ENCODE results near the gene TIAM2.
A peak's percentile ranks its signal among the peaks of the same experiment; 100 is the strongest.

Gene TIAM2

GRCh38 chr6:154995254-154996015, at the start of gene TIAM2:
TIAM2 (plus strand) TSS chr6:154995315; CDS start chr6:155129224, 133,909 bp downstream.
- Histone ChIP-seq H3K9me3 (ENCODE audit: low read length) (no peaks in the 10 kb centered on the region), H3K79me2 (ENCODE audit: insufficient read depth, low read length) (no peaks in the 10 kb centered on the region), H3F3A (ENCODE audit: insufficient read depth, low read length) (no peaks in the 10 kb centered on the region), H3K27ac (ENCODE audit: low read depth, low read length, poor library complexity, severe bottlenecking) (no peak within 1 kb of the TSS), H3K9me2 (ENCODE audit: low read depth, low read length) (no peaks in the 10 kb centered on the region), H4K20me1 (ENCODE audit: insufficient read depth, low read length) (no peaks in the 10 kb centered on the region), H3K9ac (ENCODE audit: low read length) (peak within 1 kb of the TSS; percentile 22; the same call in 1 of the 2 replicates), H3K4me2 (ENCODE audit: low read length) (peak within 1 kb of the TSS; percentile 71), H3K4me1 (ENCODE audit: insufficient read depth, low read length, severe bottlenecking) (peaks cover 7% of the 10 kb centered on the region), H2AFZ (ENCODE audit: low read length) (no peak within 1 kb of the TSS), H3K36me3 (ENCODE audit: insufficient read depth, low read length) (no peaks in the 10 kb centered on the region), H3K27me3 (ENCODE audit: insufficient read depth, low read length) (no peaks in the 10 kb centered on the region), H3K4me3 (ENCODE audit: low read depth, low read length, poor library complexity, severe bottlenecking) (peak within 1 kb of the TSS; percentile 59)
- TF ChIP-seq CTCF (IDR thresholded peaks at IDR 0.05; ENCODE audit: low read length), result no peak
- TF ChIP-seq EZH2 (IDR thresholded peaks at IDR 0.05; ENCODE audit: borderline replicate concordance, low read length), result no peak

- no peaks in the 10 kb centered on the region for H3K9me3 ChIP-seq (ENCODE audit: low read length)
- no peaks in the 10 kb centered on the region for H3K27me3 ChIP-seq (ENCODE audit: insufficient read depth, low read length)
- no peaks in the 10 kb centered on the region for H4K20me1 ChIP-seq (ENCODE audit: insufficient read depth, low read length)
- peak overlapping the region; percentile 77 for H3K27ac ChIP-seq (ENCODE audit: low read depth, low read length, poor library complexity, severe bottlenecking)
- no peaks in the 10 kb centered on the region for H3F3A ChIP-seq (ENCODE audit: insufficient read depth, low read length)
- no peaks in the 10 kb centered on the region for H3K9me2 ChIP-seq (ENCODE audit: low read depth, low read length)
- H3K79me2 ChIP-seq (ENCODE audit: insufficient read depth, low read length), result no peaks in the 10 kb centered on the region
- TF ChIP-seq EZH2 (IDR thresholded peaks at IDR 0.05; ENCODE audit: borderline replicate concordance, low read length) (no peak), CTCF (IDR thresholded peaks at IDR 0.05; ENCODE audit: low read length) (no peak)
- no peak overlapping the region for H2AFZ ChIP-seq (ENCODE audit: low read length)
- peak overlapping the region; percentile 36 for H3K4me3 ChIP-seq (ENCODE audit: low read depth, low read length, poor library complexity, severe bottlenecking)
- H3K4me1 ChIP-seq (ENCODE audit: insufficient read depth, low read length, severe bottlenecking), result peaks cover 33% of the 10 kb centered on the region
- H3K9ac ChIP-seq (ENCODE audit: low read length), result peak overlapping the region; percentile 31; the same call in 1 of the 2 replicates
- no peaks in the 10 kb centered on the region for H3K36me3 ChIP-seq (ENCODE audit: insufficient read depth, low read length)
- peak overlapping the region; percentile 64 for H3K4me2 ChIP-seq (ENCODE audit: low read length)
These were observed 44.2 kb upstream of the TIAM2 start for GRCh38 chr6:154950979-154951344.

GRCh38 chr6:154951345-154952200, 43.5 kb upstream of the TIAM2 start:
- Histone ChIP-seq H3K27ac (ENCODE audit: low read depth, low read length, poor library complexity, severe bottlenecking) (peak overlapping the region; percentile 77), H3F3A (ENCODE audit: insufficient read depth, low read length) (no peaks in the 10 kb centered on the region), H3K79me2 (ENCODE audit: insufficient read depth, low read length) (no peaks in the 10 kb centered on the region), H3K4me1 (ENCODE audit: insufficient read depth, low read length, severe bottlenecking) (peaks cover 33% of the 10 kb centered on the region), H3K4me2 (ENCODE audit: low read length) (peak overlapping the region; percentile 64), H3K27me3 (ENCODE audit: insufficient read depth, low read length) (no peaks in the 10 kb centered on the region), H3K9ac (ENCODE audit: low read length) (peak overlapping the region; percentile 31; the same call in 1 of the 2 replicates), H3K4me3 (ENCODE audit: low read depth, low read length, poor library complexity, severe bottlenecking) (peak overlapping the region; percentile 36), H3K36me3 (ENCODE audit: insufficient read depth, low read length) (no peaks in the 10 kb centered on the region), H3K9me3 (ENCODE audit: low read length) (no peaks in the 10 kb centered on the region), H2AFZ (ENCODE audit: low read length) (no peak overlapping the region), H3K9me2 (ENCODE audit: low read depth, low read length) (no peaks in the 10 kb centered on the region), H4K20me1 (ENCODE audit: insufficient read depth, low read length) (no peaks in the 10 kb centered on the region)
- TF ChIP-seq EZH2 (IDR thresholded peaks at IDR 0.05; ENCODE audit: borderline replicate concordance, low read length) (no peak), CTCF (IDR thresholded peaks at IDR 0.05; ENCODE audit: low read length) (no peak)

Data from OCI-LY1 (cell line).